Neutrophil (primary cell): ENCODE measurements around the gene DPF1.

Source experiments
- H3K27ac ChIP-seq: fragments of 200-600 bp; sonication (generic); 2 replicates; pipeline ENCODE4 v1.5.1; 2016; ENCODE audit warnings: mild to moderate bottlenecking, moderate library complexity
- H3K27me3 ChIP-seq: fragments of 200-600 bp; sonication (generic); 2 replicates; pipeline ENCODE4 v1.6.0; 2016; ENCODE audit warnings: mild to moderate bottlenecking
- H3K36me3 ChIP-seq: fragments of 200-600 bp; sonication (generic); 2 replicates; pipeline ENCODE4 v1.5.1; 2017
- H3K4me1 ChIP-seq, 2 experiments: fragments of 200-600 bp in 1 of 2; sonication (generic) in 1 of 2; 1 replicate in 1 of 2; 2 replicates in 1 of 2; pipeline versions ENCODE4 v1.5.1 to v1.6.1; 2013 to 2016; ENCODE audit warnings: low read depth in 1 of 2, low read length in 1 of 2, mild to moderate bottlenecking in 1 of 2, moderate library complexity in 1 of 2; ENCODE audit not compliant: control insufficient read depth in 1 of 2, insufficient read depth in 1 of 2
- H3K4me3 ChIP-seq, 2 experiments: fragments of 200-600 bp in 1 of 2; sonication (generic) in 1 of 2; 1 replicate in 1 of 2; 2 replicates in 1 of 2; pipeline ENCODE4 v1.5.1; 2013 to 2016; ENCODE audit warnings: low read depth in 1 of 2, low read length in 1 of 2, mild to moderate bottlenecking in 1 of 2, moderate library complexity in 1 of 2
- H3K9me3 ChIP-seq: fragments of 200-600 bp; sonication (generic); 2 replicates; pipeline ENCODE4 v1.5.1; 2016
- CTCF ChIP-seq: fragments of 200-600 bp; sonication (generic); IDR thresholded peaks from 2 replicates; pipeline ENCODE4 v1.5.1; 2016; ENCODE audit warnings: antibody characterized with exemption

DPF1 gene

GRCh38 chr19:38213469-38213868, 10.6 kb downstream of the DPF1 start:
- H3K36me3 ChIP-seq = no peaks in the 10 kb centered on the region
- H3K27me3 ChIP-seq = peaks cover 92% of the 10 kb centered on the region
- TF ChIP-seq CTCF = no peak
- H3K9me3 ChIP-seq = no peaks in the 10 kb centered on the region
- no peak overlapping the region for H3K27ac ChIP-seq
- H3K4me1 ChIP-seq = no peaks in the 10 kb centered on the region
- no peak overlapping the region for H3K4me3 ChIP-seq

GRCh38 chr19:38211766-38212165, 12.3 kb downstream of the DPF1 start:
- Histone ChIP-seq H3K27ac (no peak overlapping the region), H3K36me3 (peaks cover 3% of the 10 kb centered on the region), H3K9me3 (no peaks in the 10 kb centered on the region), H3K4me1 (no peaks in the 10 kb centered on the region), H3K4me3 (no peak overlapping the region), H3K27me3 (peaks cover 86% of the 10 kb centered on the region)
- TF ChIP-seq CTCF = no peak

GRCh38 chr19:38211151-38211591, 12.9 kb downstream of the DPF1 start:
- TF ChIP-seq CTCF = no peak
- Histone ChIP-seq H3K36me3 (peaks cover 9% of the 10 kb centered on the region), H3K27ac (no peak overlapping the region), H3K4me3 (no peak overlapping the region), H3K27me3 (peaks cover 81% of the 10 kb centered on the region), H3K9me3 (no peaks in the 10 kb centered on the region), H3K4me1 (no peaks in the 10 kb centered on the region)

- H3K4me3 ChIP-seq = no peak overlapping the region
- H3K36me3 ChIP-seq = peaks cover 16% of the 10 kb centered on the region
Measured at GRCh38 chr19:38210458-38210987, 13.5 kb downstream of the DPF1 start.

GRCh38 chr19:38209671-38210457, 14.2 kb downstream of the DPF1 start:
- no peak for TF ChIP-seq CTCF
- Histone ChIP-seq H3K27me3 (peaks cover 68% of the 10 kb centered on the region), H3K27ac (no peak overlapping the region), H3K4me1 (no peaks in the 10 kb centered on the region), H3K36me3 (peaks cover 17% of the 10 kb centered on the region), H3K9me3 (no peaks in the 10 kb centered on the region), H3K4me3 (no peak overlapping the region)

More at GRCh38 chr19:38210458-38210987, 13.5 kb downstream of the DPF1 start:
- H3K27me3 ChIP-seq = peaks cover 74% of the 10 kb centered on the region
- no peaks in the 10 kb centered on the region for H3K4me1 ChIP-seq
- TF ChIP-seq CTCF = no peak
- H3K27ac ChIP-seq = no peak overlapping the region
- no peaks in the 10 kb centered on the region for H3K9me3 ChIP-seq
